K562 (cell line): Measurements from ENCODE around the gene CORT. TPM values are rescaled to one million over a fixed set of nuclear protein-coding genes. Genes with fewer than 3 reads are reported as not detected.

Source experiments
- CBFA2T3 ChIP-seq: fragments of 450-650 bp; IDR thresholded peaks from 2 replicates; pipeline ENCODE4 v1.6.1; 2017
- FIP1L1 ChIP-seq: fragments of 200-400 bp; formaldehyde crosslinking; IDR thresholded peaks from 2 replicates; pipeline ENCODE4 v1.6.1; 2018; ENCODE audit warnings: mild to moderate bottlenecking, low read depth, low read length; ENCODE audit not compliant: poor library complexity, severe bottlenecking
- HDAC2 ChIP-seq: fragments of 450-650 bp; IDR thresholded peaks from 2 replicates; pipeline ENCODE4 v1.6.1; 2016; ENCODE audit warnings: mild to moderate bottlenecking
- HDAC6 ChIP-seq: IDR thresholded peaks from 2 replicates; pipeline ENCODE4 v1.6.1; 2012; ENCODE audit warnings: low read depth, mild to moderate bottlenecking, control low read depth, inconsistent platforms, low read length, moderate library complexity
- JUNB ChIP-seq: fragments of 450-650 bp; formaldehyde crosslinking; conservative IDR thresholded peaks from 2 replicates; pipeline ENCODE4 v1.4.0; 2020; ENCODE audit warnings: mild to moderate bottlenecking
- MTA1 ChIP-seq: fragments of 450-650 bp; IDR thresholded peaks from 2 replicates; pipeline ENCODE4 v1.6.1; 2017; ENCODE audit warnings: borderline replicate concordance
- MTA2 ChIP-seq: fragments of 450-650 bp; IDR thresholded peaks from 2 replicates; pipeline ENCODE4 v1.6.1; 2016; ENCODE audit warnings: low read depth
- NBN ChIP-seq: fragments of 450-650 bp; IDR thresholded peaks from 2 replicates; pipeline ENCODE4 v1.6.1; 2016; ENCODE audit warnings: low read depth, mild to moderate bottlenecking
- NFYB ChIP-seq: IDR thresholded peaks from 2 replicates; pipeline ENCODE4 v1.6.1; 2011; ENCODE audit warnings: mild to moderate bottlenecking, moderate library complexity; ENCODE audit not compliant: insufficient read length; ENCODE audit errors: extremely low read depth
- SETDB1 ChIP-seq: IDR thresholded peaks from one replicate; pipeline ENCODE4 v1.6.1; 2012; ENCODE audit warnings: low read length, control low read depth, inconsistent platforms
- SIN3B ChIP-seq: fragments of 450-650 bp; IDR thresholded peaks from 2 replicates; pipeline ENCODE4 v1.6.1; 2017; ENCODE audit warnings: low read depth, mild to moderate bottlenecking, moderate library complexity
- SIRT6 ChIP-seq: IDR thresholded peaks from one replicate; pipeline ENCODE4 v1.6.1; 2012; ENCODE audit warnings: low read depth, mild to moderate bottlenecking, control low read depth, inconsistent platforms, low read length, moderate library complexity
- SNIP1 ChIP-seq: fragments of 450-650 bp; IDR thresholded peaks from 2 replicates; pipeline ENCODE4 v1.7.1; 2017; ENCODE audit warnings: low read depth, mild to moderate bottlenecking
- ZNF140 ChIP-seq: fragments of 250-450 bp; sonication (Bioruptor Pico); IDR thresholded peaks from 2 replicates; pipeline ENCODE4 v1.8.0; 2021; ENCODE audit warnings: moderate library complexity, mild to moderate bottlenecking, inconsistent platforms
- ZNF445 ChIP-seq: fragments of 250-450 bp; sonication (Bioruptor Pico); IDR thresholded peaks from 2 replicates; pipeline ENCODE4 v1.4.0; 2020; ENCODE audit warnings: low read depth, mild to moderate bottlenecking, moderate library complexity
- polyA plus RNA-seq, 8 experiments: library from polyadenylated mRNA; depleted of rRNA in 4 of 8; stranded (reverse) in 5 of 8; unstranded in 3 of 8; fragments of >200 nt; fragmentation: Nextera tagmentation in 2 of 8; fragmentation: Illumina TruSeq in 1 of 8; extraction: Ambion mirVana in 2 of 8; extraction: Trizol in 1 of 8; gene quantifications; 2 replicates each; pipeline versions ENCODE4 v1.2.1 to v1.2.3, GENCODE V29; 2011 to 2014; ENCODE audit warnings: inconsistent platforms in 1 of 8, missing spikeins in 1 of 8
- total RNA-seq, 7 experiments: library from RNA; depleted of rRNA in 6 of 7; stranded (reverse); fragments of >200 nt in 6 of 7; fragmentation: Illumina TruSeq in 2 of 7; extraction: Trizol in 2 of 7; gene quantifications; 2 replicates each; pipeline versions ENCODE4 v1.2.1 to v1.2.3, GENCODE V29; 2011 to 2021; ENCODE audit warnings: low replicate concordance in 1 of 7
- TF ChIP-seq, protein P1 (sequence below): fragments of 450-650 bp; IDR thresholded peaks from 2 replicates; pipeline ENCODE4 v1.6.1; 2017; ENCODE audit warnings: antibody characterized with exemption, mild to moderate bottlenecking
- TF ChIP-seq, protein P2 (sequence below), 2 experiments: IDR thresholded peaks; 2 replicates each; pipeline ENCODE4 v1.6.1; 2012; ENCODE audit warnings: improper control_type of control experiment in 2 of 2, low read depth in 2 of 2, low read length in 2 of 2, borderline replicate concordance in 1 of 2

CORT gene
- total and polyA plus RNA-seq, 9 of the 15 experiments (the other 6 are each of a cell fraction or from before 2014, with no cell fraction given) = 0.08 to 0.54 (median 0.13) TPM; not detected in 5

- TF ChIP-seq, protein P1, sequence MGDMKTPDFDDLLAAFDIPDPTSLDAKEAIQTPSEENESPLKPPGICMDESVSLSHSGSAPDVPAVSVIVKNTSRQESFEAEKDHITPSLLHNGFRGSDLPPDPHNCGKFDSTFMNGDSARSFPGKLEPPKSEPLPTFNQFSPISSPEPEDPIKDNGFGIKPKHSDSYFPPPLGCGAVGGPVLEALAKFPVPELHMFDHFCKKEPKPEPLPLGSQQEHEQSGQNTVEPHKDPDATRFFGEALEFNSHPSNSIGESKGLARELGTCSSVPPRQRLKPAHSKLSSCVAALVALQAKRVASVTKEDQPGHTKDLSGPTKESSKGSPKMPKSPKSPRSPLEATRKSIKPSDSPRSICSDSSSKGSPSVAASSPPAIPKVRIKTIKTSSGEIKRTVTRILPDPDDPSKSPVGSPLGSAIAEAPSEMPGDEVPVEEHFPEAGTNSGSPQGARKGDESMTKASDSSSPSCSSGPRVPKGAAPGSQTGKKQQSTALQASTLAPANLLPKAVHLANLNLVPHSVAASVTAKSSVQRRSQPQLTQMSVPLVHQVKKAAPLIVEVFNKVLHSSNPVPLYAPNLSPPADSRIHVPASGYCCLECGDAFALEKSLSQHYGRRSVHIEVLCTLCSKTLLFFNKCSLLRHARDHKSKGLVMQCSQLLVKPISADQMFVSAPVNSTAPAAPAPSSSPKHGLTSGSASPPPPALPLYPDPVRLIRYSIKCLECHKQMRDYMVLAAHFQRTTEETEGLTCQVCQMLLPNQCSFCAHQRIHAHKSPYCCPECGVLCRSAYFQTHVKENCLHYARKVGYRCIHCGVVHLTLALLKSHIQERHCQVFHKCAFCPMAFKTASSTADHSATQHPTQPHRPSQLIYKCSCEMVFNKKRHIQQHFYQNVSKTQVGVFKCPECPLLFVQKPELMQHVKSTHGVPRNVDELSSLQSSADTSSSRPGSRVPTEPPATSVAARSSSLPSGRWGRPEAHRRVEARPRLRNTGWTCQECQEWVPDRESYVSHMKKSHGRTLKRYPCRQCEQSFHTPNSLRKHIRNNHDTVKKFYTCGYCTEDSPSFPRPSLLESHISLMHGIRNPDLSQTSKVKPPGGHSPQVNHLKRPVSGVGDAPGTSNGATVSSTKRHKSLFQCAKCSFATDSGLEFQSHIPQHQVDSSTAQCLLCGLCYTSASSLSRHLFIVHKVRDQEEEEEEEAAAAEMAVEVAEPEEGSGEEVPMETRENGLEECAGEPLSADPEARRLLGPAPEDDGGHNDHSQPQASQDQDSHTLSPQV = peak; percentile 91
- TF ChIP-seq CBFA2T3 (peak; percentile 80), SIRT6 (no peak), SIN3B (no peak), MTA1 (peak; percentile 50; the same call in 1 of the 2 replicates), MTA2 (peak; percentile 34; the same call in 1 of the 2 replicates), HDAC6 (no peak), ZNF445 (CRISPR knock-in tag) (no peak), SNIP1 (no peak), ZNF140 (CRISPR knock-in tag) (no peak), SETDB1 (no peak), NFYB (no peak), JUNB (CRISPR knock-in tag) (peak; percentile 88), NBN (peak; percentile 63; the same call in 1 of the 2 replicates), FIP1L1 (no peak), HDAC2 (peak; percentile 61; the same call in 1 of the 2 replicates)
- TF ChIP-seq, protein P2, sequence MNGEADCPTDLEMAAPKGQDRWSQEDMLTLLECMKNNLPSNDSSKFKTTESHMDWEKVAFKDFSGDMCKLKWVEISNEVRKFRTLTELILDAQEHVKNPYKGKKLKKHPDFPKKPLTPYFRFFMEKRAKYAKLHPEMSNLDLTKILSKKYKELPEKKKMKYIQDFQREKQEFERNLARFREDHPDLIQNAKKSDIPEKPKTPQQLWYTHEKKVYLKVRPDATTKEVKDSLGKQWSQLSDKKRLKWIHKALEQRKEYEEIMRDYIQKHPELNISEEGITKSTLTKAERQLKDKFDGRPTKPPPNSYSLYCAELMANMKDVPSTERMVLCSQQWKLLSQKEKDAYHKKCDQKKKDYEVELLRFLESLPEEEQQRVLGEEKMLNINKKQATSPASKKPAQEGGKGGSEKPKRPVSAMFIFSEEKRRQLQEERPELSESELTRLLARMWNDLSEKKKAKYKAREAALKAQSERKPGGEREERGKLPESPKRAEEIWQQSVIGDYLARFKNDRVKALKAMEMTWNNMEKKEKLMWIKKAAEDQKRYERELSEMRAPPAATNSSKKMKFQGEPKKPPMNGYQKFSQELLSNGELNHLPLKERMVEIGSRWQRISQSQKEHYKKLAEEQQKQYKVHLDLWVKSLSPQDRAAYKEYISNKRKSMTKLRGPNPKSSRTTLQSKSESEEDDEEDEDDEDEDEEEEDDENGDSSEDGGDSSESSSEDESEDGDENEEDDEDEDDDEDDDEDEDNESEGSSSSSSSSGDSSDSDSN (IDR thresholded peaks at IDR 0.05; ENCODE audit: borderline replicate concordance in 1 of 2, low read depth in 2 of 2, low read length in 2 of 2) = peak in 1 of 2 experiments; percentile 75; a peak in 3 of 4 replicates
Measured at GRCh38 chr1:10459184-10459583, 9.4 kb downstream of the CORT start (continued).
